H1 (cell line): ENCODE measurements around the gene ABHD12. TPM values are rescaled to one million over a fixed set of nuclear protein-coding genes. Genes with fewer than 3 reads are reported as not detected.

Experiments
- CTCF ChIA-PET: fragments of 300-600 bp; sonication (Branson Sonifier 250); formaldehyde crosslinking; loops from one replicate; lab custom pipeline; 2021; ENCODE audit not compliant: partially characterized antibody; lab: Charles Lee
- POLR2A ChIA-PET: fragments of 300-600 bp; sonication (Branson Sonifier 250); formaldehyde crosslinking; loops from one replicate; lab custom pipeline; 2021; ENCODE audit warnings: inconsistent platforms; ENCODE audit not compliant: partially characterized antibody; lab: Charles Lee
- DNase-seq, 2 experiments: peaks; one replicate each; pipeline versions ENCODE4 v3.0.0 to v3.0.0-alpha.2; 2010 to 2022; ENCODE audit warnings: low spot score in 2 of 2, low read depth in 1 of 2, mixed read lengths in 1 of 2
- FAIRE-seq: peaks from 2 replicates; lab custom pipeline; 2011; peaks lifted over from hg19 to GRCh38; lab: Jason Lieb, UNC
- H2AFZ ChIP-seq: 2 replicates; pipeline ENCODE4 v1.8.1; 2012; ENCODE audit warnings: low read length, inconsistent platforms
- H2AK5ac ChIP-seq: 2 replicates; pipeline ENCODE4 v1.6.1; 2013; ENCODE audit warnings: low read depth, low read length
- H2BK120ac ChIP-seq: replicated peaks from 2 replicates; pipeline ENCODE3; 2013; ENCODE audit warnings: low read depth, low read length, inconsistent platforms
- H2BK12ac ChIP-seq: 2 replicates; pipeline ENCODE4 v1.6.1; 2013; ENCODE audit warnings: low read depth, low read length
- H2BK15ac ChIP-seq: 2 replicates; pipeline ENCODE4 v1.6.1; 2013; ENCODE audit warnings: low read length
- H2BK20ac ChIP-seq: 2 replicates; pipeline ENCODE4 v1.6.1; 2013; ENCODE audit warnings: low read length
- H2BK5ac ChIP-seq: 2 replicates; pipeline ENCODE4 v1.6.1; 2013; ENCODE audit warnings: low read depth, low read length
- H3K14ac ChIP-seq: 2 replicates; pipeline ENCODE4 v1.6.1; 2013; ENCODE audit warnings: inconsistent platforms; ENCODE audit not compliant: insufficient read length
- H3K18ac ChIP-seq: 2 replicates; pipeline ENCODE4 v1.6.1; 2013; ENCODE audit warnings: low read length; ENCODE audit errors: extremely low read depth
- H3K23ac ChIP-seq: 2 replicates; pipeline ENCODE4 v1.6.1; 2013; ENCODE audit warnings: inconsistent platforms; ENCODE audit not compliant: insufficient read length
- H3K23me2 ChIP-seq: 2 replicates; pipeline ENCODE4 v1.6.1; 2013; ENCODE audit warnings: low read depth, low read length
- H3K27ac ChIP-seq: 2 replicates; pipeline ENCODE4 v1.6.1; 2011; ENCODE audit warnings: low read depth, low read length, inconsistent platforms
- H3K27me3 ChIP-seq, 4 experiments: replicated peaks in 1 of 4; 1 replicate in 1 of 4; 2 replicates in 3 of 4; pipeline versions ENCODE4 v1.6.1 to v1.8.1; 2011 to 2013; ENCODE audit warnings: low read length in 3 of 4, mild to moderate bottlenecking in 3 of 4, inconsistent platforms in 2 of 4, mixed read lengths in 2 of 4, moderate library complexity in 1 of 4; ENCODE audit not compliant: control insufficient read depth in 3 of 4, insufficient read depth in 3 of 4; ENCODE audit errors: extremely low read depth in 1 of 4
- H3K36me3 ChIP-seq, 4 experiments: 2 replicates each; pipeline versions ENCODE4 v1.6.1 to v1.8.1; 2011 to 2013; ENCODE audit warnings: mild to moderate bottlenecking in 4 of 4, low read length in 3 of 4, moderate library complexity in 2 of 4, control low read depth in 1 of 4, inconsistent platforms in 1 of 4; ENCODE audit not compliant: insufficient read depth in 4 of 4, control insufficient read depth in 2 of 4
- H3K4ac ChIP-seq: replicated peaks from 2 replicates; pipeline ENCODE3; 2013; ENCODE audit warnings: low read length, low read depth, mixed read lengths, inconsistent platforms; ENCODE audit not compliant: insufficient read length
- H3K4me1 ChIP-seq, 4 experiments: replicated peaks in 1 of 4; 1 replicate in 1 of 4; 2 replicates in 3 of 4; pipeline versions ENCODE4 v1.6.1 to v1.8.1; 2011 to 2013; ENCODE audit warnings: low read length in 3 of 4, inconsistent platforms in 2 of 4, mixed read lengths in 1 of 4; ENCODE audit not compliant: insufficient read depth in 4 of 4, control insufficient read depth in 3 of 4
- H3K4me2 ChIP-seq, 2 experiments: 2 replicates each; pipeline versions ENCODE4 v1.6.1 to v1.8.1; 2011 to 2013; ENCODE audit warnings: low read depth in 2 of 2, low read length in 2 of 2, control low read depth in 1 of 2, inconsistent platforms in 1 of 2, mild to moderate bottlenecking in 1 of 2; ENCODE audit not compliant: insufficient read depth in 1 of 2
- H3K4me3 ChIP-seq, 4 experiments: fragments of 200-600, 300-600 bp in 1 of 4; sonication (generic), shearing (Covaris generic), sonication (Bioruptor Twin) in 1 of 4; 2 replicates each; pipeline versions ENCODE4 v1.5.1 to v1.8.1; 2011 to 2016; ENCODE audit warnings: low read length in 4 of 4, low read depth in 3 of 4, control low read depth in 2 of 4, inconsistent platforms in 2 of 4, mild to moderate bottlenecking in 2 of 4, mixed read lengths in 1 of 4, moderate library complexity in 1 of 4; ENCODE audit not compliant: insufficient read depth in 2 of 4; ENCODE audit errors: extremely low read depth in 1 of 4
- H3K56ac ChIP-seq: replicated peaks from 2 replicates; pipeline ENCODE3; 2013; ENCODE audit warnings: low read depth, mild to moderate bottlenecking, mixed read lengths, low read length, inconsistent platforms; ENCODE audit not compliant: insufficient read length
- H3K79me1 ChIP-seq: 2 replicates; pipeline ENCODE4 v1.6.1; 2013; ENCODE audit warnings: low read depth, low read length, control low read depth
- H3K79me2 ChIP-seq, 2 experiments: 2 replicates each; pipeline versions ENCODE4 v1.6.1 to v1.8.1; 2012 to 2013; ENCODE audit warnings: low read length in 2 of 2, mild to moderate bottlenecking in 2 of 2, inconsistent platforms in 1 of 2; ENCODE audit not compliant: insufficient read depth in 2 of 2, control insufficient read depth in 1 of 2
- H3K9ac ChIP-seq, 4 experiments: replicated peaks in 1 of 4; 1 replicate in 1 of 4; 2 replicates in 3 of 4; pipeline versions ENCODE4 v1.6.1 to v1.8.1; 2011 to 2013; ENCODE audit warnings: low read depth in 3 of 4, low read length in 3 of 4, control low read depth in 2 of 4, mild to moderate bottlenecking in 2 of 4, moderate library complexity in 2 of 4, inconsistent platforms in 1 of 4; ENCODE audit errors: extremely low read depth in 1 of 4
- H3K9me3 ChIP-seq, 2 experiments: 2 replicates each; pipeline versions ENCODE4 v1.6.1 to v1.8.1; 2012 to 2013; ENCODE audit warnings: mild to moderate bottlenecking in 2 of 2, moderate library complexity in 2 of 2, control low read depth in 1 of 2, inconsistent platforms in 1 of 2, low read depth in 1 of 2, low read length in 1 of 2, mixed read lengths in 1 of 2; ENCODE audit not compliant: insufficient read depth in 2 of 2
- H4K20me1 ChIP-seq, 2 experiments: replicated peaks in 1 of 2; 2 replicates each; pipeline versions ENCODE3 to v1.8.1; 2011 to 2013; ENCODE audit warnings: inconsistent platforms in 2 of 2, low read length in 2 of 2, mild to moderate bottlenecking in 1 of 2; ENCODE audit not compliant: insufficient read depth in 2 of 2, control insufficient read depth in 1 of 2
- H4K5ac ChIP-seq: 2 replicates; pipeline ENCODE4 v1.6.1; 2013; ENCODE audit warnings: low read length, low read depth, mixed read lengths, inconsistent platforms; ENCODE audit not compliant: insufficient read length
- H4K8ac ChIP-seq: 2 replicates; pipeline ENCODE4 v1.8.0; 2013; ENCODE audit warnings: mild to moderate bottlenecking, moderate library complexity, low read length, inconsistent platforms; ENCODE audit not compliant: insufficient read depth; ENCODE audit errors: extremely low read depth
- H4K91ac ChIP-seq: replicated peaks from 2 replicates; pipeline ENCODE3; 2013; ENCODE audit warnings: low read length, mixed read lengths, inconsistent platforms; ENCODE audit not compliant: insufficient read length
- ASH2L ChIP-seq: fragments of 200-600, 300-600 bp; sonication (generic); IDR thresholded peaks from one replicate; pipeline ENCODE4 v1.7.1; 2017; ENCODE audit warnings: low read length
- BACH1 ChIP-seq: IDR thresholded peaks from 2 replicates; pipeline ENCODE4 v1.6.1; 2012; ENCODE audit warnings: low read length, improper control_type of control experiment
- CEBPB ChIP-seq: IDR thresholded peaks from 2 replicates; pipeline ENCODE4 v1.6.1; 2012; ENCODE audit warnings: low read depth, low read length
- SIX5 ChIP-seq: IDR thresholded peaks from 2 replicates; pipeline ENCODE4 v1.6.1; 2011; ENCODE audit warnings: mild to moderate bottlenecking, low read depth, low read length
- WGBS, 2 experiments: shearing (Covaris generic) in 1 of 2; methylation state at CpG; one replicate each; pipeline versions ENCODE4 v1.1.6 to v1.1.7; 2013 to 2015; ENCODE audit warnings: low lambda C conversion rate in 2 of 2, mixed read lengths in 2 of 2, inconsistent platforms in 1 of 2, low coverage in 1 of 2, missing lambda C conversion rate in 1 of 2; ENCODE audit not compliant: insufficient replicate concordance in 2 of 2, insufficient coverage in 1 of 2, insufficient read length in 1 of 2; ENCODE audit errors: extremely low coverage in 1 of 2, missing lambda C conversion rate in 1 of 2; 5-methylcytosine and 5-hydroxymethylcytosine counted together
- polyA plus RNA-seq, 7 experiments: library from polyadenylated mRNA; depleted of rRNA in 3 of 7; stranded (reverse) in 5 of 7; unstranded in 2 of 7; fragments of >200 nt in 5 of 7; fragments of 200-250 nt in 2 of 7; gene quantifications; 1 replicate in 5 of 7; 2 replicates in 1 of 7; 4 replicates in 1 of 7; pipeline versions ENCODE4 v1.2.1 to v1.2.3, GENCODE V29; 2011 to 2013; ENCODE audit warnings: missing spikeins in 2 of 7, mixed read lengths in 2 of 7
- total RNA-seq: library from RNA; stranded (reverse); fragmentation: NEBNext Ultra II Directional; extraction: Animal tissue kit (Norgen Biotek cat#: 25700); gene quantifications from 2 replicates; pipeline ENCODE4 v1.2.1, GENCODE V29; 2021

ABHD12 gene
- total and polyA plus RNA-seq, 2 of the 8 experiments (the other 6 are each of a cell fraction or from before 2014, with no cell fraction given), result 31.3 to 59.5 TPM

GRCh38 chr20:25353747-25354705 is 36.6 kb downstream of the ABHD12 start:
- ChIA-PET POLR2A (interaction anchor here (1.3 to 3.4 kb wide), 3 partner anchors 34 to 54 kb away, joined by 6 to 14 read pairs (median 8); partner anchors contain the start of gene GINS1), CTCF (interaction anchor here (0.9 to 2.0 kb wide), 4 partner anchors 17 to 59 kb away, joined by 3 to 6 read pairs (median 6); no protein-coding TSS in a partner anchor)
- no peaks in the 10 kb centered on the region for H3K23me2 ChIP-seq
- peak overlapping the region; percentile 90 for H2BK12ac ChIP-seq
- H3K9ac ChIP-seq, result no peak overlapping the region
- H3K79me2 ChIP-seq, result peaks cover 3 to 74% of the 10 kb centered on the region in 2 experiments; a peak in 3 of 4 replicates
- H2BK5ac ChIP-seq, result peak overlapping the region; percentile 90
- peak overlapping the region; percentile 4; the same call in 1 of the 2 replicates for H3K27ac ChIP-seq
- H4K91ac ChIP-seq, result peak overlapping the region; percentile 38
- peak overlapping the region; percentile 75; the same call in 1 of the 2 replicates for H2AK5ac ChIP-seq
- DNase-seq, result no peak
- peaks cover 0 to 3% of the 10 kb centered on the region in 2 experiments for H4K20me1 ChIP-seq
- H3K4me2 ChIP-seq, result peak overlapping the region; percentile 3 to 35; a peak in 2 of 4 replicates
- no peak overlapping the region for H4K8ac ChIP-seq
- H3K4me3 ChIP-seq, result no peak overlapping the region; a peak in 1 of 8 replicates
- H3K4ac ChIP-seq, result no peak overlapping the region
- H3K79me1 ChIP-seq, result peaks cover 15% of the 10 kb centered on the region
- peak overlapping the region; percentile 27; the same call in 1 of the 2 replicates for H2BK20ac ChIP-seq
- H2AFZ ChIP-seq, result no peak overlapping the region
- H2BK120ac ChIP-seq, result no peak overlapping the region
- no peak for FAIRE-seq
- no peak overlapping the region for H3K56ac ChIP-seq
- H3K27me3 ChIP-seq, result no peaks in the 10 kb centered on the region
- no peaks in the 10 kb centered on the region for H3K36me3 ChIP-seq
- H3K23ac ChIP-seq, result no peak overlapping the region
- H3K14ac ChIP-seq, result no peak overlapping the region
- no peak overlapping the region for H4K5ac ChIP-seq
- peaks cover 23 to 43% (median 30%) of the 10 kb centered on the region in 4 experiments for H3K4me1 ChIP-seq
- H2BK15ac ChIP-seq, result peak overlapping the region; percentile 21; the same call in 1 of the 2 replicates
- 81% methylated on average over 15 of the region's 15 CpGs; no CpG with 5 or more reads in 1 of the 2 experiments for WGBS, 2 experiments
- no peaks in the 10 kb centered on the region for H3K9me3 ChIP-seq
- peak overlapping the region; percentile 55; the same call in 1 of the 2 replicates for H3K18ac ChIP-seq
- TF ChIP-seq ASH2L (no peak), SIX5 (no peak), BACH1 (no peak), CEBPB (no peak)
